ENCODE results near the gene PALLD.

Gene PALLD

DNA sequence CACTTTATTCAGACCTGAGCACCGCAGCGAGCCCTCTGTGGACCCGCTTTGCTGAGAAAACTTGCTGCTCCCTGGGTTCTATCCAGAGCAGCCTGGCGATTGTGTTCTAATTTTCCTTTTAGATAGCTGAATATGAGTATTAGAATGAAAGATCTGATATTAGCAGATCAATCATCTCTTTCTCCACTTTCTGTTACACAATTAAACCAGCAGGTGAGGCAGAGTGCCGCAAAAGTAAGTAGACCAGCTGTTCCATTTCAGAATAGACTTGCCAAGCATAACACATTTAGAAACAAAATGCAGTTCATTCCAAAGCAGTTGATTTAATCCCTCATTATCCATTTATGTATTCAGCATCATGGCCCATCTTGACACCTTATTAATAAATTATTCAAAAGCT is 58.6 kb downstream of the PALLD start:
- H3K36me3 ChIP-seq: no peaks in the 10 kb centered on the region
- TF ChIP-seq, protein P1, sequence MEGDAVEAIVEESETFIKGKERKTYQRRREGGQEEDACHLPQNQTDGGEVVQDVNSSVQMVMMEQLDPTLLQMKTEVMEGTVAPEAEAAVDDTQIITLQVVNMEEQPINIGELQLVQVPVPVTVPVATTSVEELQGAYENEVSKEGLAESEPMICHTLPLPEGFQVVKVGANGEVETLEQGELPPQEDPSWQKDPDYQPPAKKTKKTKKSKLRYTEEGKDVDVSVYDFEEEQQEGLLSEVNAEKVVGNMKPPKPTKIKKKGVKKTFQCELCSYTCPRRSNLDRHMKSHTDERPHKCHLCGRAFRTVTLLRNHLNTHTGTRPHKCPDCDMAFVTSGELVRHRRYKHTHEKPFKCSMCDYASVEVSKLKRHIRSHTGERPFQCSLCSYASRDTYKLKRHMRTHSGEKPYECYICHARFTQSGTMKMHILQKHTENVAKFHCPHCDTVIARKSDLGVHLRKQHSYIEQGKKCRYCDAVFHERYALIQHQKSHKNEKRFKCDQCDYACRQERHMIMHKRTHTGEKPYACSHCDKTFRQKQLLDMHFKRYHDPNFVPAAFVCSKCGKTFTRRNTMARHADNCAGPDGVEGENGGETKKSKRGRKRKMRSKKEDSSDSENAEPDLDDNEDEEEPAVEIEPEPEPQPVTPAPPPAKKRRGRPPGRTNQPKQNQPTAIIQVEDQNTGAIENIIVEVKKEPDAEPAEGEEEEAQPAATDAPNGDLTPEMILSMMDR (IDR thresholded peaks at IDR 0.05; ENCODE audit: low read depth, low read length): no peak
- H3K9me3 ChIP-seq (ENCODE audit: severe bottlenecking): no peaks in the 10 kb centered on the region
- H3K27ac ChIP-seq: no peak overlapping the region
- no peaks in the 10 kb centered on the region for H3K27me3 ChIP-seq (ENCODE audit: insufficient read depth, low read depth, severe bottlenecking)
- no peak overlapping the region for H3K4me3 ChIP-seq (ENCODE audit: low read depth, low read length)
- no peak for DNase-seq

DNA sequence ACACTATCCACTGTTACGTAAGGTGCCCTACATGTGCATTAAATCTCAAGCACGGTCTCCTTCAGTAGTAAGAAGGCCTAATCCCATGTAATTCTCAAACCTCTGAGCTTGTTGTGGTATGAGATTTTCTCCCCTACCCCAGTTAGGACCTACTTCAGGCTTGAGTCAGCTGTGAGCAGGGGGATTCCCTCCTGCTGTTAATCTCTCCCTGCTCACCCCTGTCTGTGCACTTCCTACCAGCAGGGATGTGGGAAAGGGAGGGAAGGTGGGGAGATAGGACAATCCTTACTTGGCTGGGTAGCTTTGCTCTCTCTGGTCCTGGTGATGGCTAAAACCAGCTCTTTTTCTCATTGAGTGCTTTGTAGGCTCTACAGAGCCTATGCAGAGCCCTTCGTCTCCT is 60.8 kb downstream of the PALLD start:
- TF ChIP-seq, protein P1 (IDR thresholded peaks at IDR 0.05; ENCODE audit: low read depth, low read length): no peak
- no peak overlapping the region for H3K4me3 ChIP-seq (ENCODE audit: low read depth, low read length)
- peak; percentile 74 for DNase-seq
- H3K36me3 ChIP-seq: no peaks in the 10 kb centered on the region
- no peak overlapping the region for H3K27ac ChIP-seq
- H3K9me3 ChIP-seq (ENCODE audit: severe bottlenecking): no peaks in the 10 kb centered on the region
- H3K27me3 ChIP-seq (ENCODE audit: insufficient read depth, low read depth, severe bottlenecking): no peaks in the 10 kb centered on the region

DNA sequence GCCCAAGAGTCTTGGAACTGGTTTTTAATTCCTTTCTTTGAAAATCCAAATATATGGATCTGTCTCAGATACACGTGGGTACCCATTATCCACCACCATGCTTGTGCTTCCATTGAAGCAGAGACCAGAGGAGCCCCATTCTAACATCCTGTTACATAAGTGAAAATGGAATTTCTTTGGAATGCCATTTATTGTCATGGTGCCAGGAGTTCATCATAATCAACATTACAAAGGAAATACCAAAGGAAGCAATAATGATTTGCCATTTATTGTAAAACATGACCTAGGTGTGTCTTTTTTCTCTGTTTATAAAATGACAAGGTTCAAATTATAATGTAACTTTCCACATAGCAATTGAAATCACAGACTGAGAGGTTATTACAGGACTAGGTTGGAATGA is 61.7 kb downstream of the PALLD start:
- TF ChIP-seq, protein P1 (IDR thresholded peaks at IDR 0.05; ENCODE audit: low read depth, low read length): no peak
- DNase-seq: no peak

DNA sequence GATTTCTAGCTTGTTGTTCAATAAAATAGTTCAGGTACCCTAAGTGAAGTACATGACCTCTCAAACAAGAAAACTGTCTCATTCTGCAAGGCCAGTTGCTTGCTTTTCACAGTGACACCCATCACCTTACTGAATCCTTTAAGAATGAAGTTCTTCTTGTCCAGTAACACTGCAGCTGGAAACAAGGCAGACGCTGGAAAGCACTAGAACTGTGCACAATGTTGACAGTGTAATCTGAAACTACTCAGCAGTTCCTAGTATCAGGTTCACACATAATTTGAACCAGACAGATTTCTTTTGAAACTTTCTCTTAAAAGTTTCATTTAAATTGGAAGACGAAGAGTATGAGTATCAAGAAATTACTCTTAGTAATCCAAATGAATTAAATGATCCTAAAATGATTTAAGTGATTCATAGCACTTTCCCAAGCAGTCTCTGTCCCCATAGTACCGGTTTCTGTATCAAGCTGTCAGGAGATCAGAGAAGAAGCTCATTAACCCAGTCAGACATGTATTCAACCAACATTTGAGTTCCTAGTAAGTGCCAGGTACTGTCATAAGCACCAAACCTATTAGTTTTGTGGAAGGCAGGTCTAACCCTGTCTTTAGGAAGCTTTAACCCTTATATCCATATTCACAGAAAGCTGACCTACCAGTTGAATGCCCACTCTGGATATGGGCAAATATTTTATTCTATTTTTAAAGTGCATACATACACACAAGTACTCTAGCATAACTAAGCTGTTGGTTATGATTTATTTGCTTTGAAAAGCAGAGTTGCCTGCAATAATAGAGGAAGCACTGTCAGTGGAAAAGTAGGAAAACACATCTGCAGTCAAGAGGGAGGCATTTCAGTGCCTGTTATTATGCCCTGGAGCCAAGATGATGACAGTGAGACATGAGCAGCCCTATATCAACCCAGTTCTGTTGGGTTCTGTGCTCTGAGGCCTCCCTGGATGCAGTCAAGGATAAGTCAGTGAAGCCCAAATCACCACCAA is 63.6 kb downstream of the PALLD start:
- Histone ChIP-seq H3K9me3 (ENCODE audit: severe bottlenecking) (no peaks in the 10 kb centered on the region), H3K4me3 (ENCODE audit: low read depth, low read length) (no peak overlapping the region), H3K36me3 (no peaks in the 10 kb centered on the region), H3K27ac (no peak overlapping the region), H3K27me3 (ENCODE audit: insufficient read depth, low read depth, severe bottlenecking) (no peaks in the 10 kb centered on the region)
- TF ChIP-seq, protein P1 (IDR thresholded peaks at IDR 0.05; ENCODE audit: low read depth, low read length): no peak
- no peak for DNase-seq

More for the DNA sequence above, 61.7 kb downstream of the PALLD start:
- no peaks in the 10 kb centered on the region for H3K36me3 ChIP-seq
- H3K27me3 ChIP-seq (ENCODE audit: insufficient read depth, low read depth, severe bottlenecking): no peaks in the 10 kb centered on the region
- H3K27ac ChIP-seq: no peak overlapping the region
- H3K4me3 ChIP-seq (ENCODE audit: low read depth, low read length): no peak overlapping the region
- no peaks in the 10 kb centered on the region for H3K9me3 ChIP-seq (ENCODE audit: severe bottlenecking)

DNA sequence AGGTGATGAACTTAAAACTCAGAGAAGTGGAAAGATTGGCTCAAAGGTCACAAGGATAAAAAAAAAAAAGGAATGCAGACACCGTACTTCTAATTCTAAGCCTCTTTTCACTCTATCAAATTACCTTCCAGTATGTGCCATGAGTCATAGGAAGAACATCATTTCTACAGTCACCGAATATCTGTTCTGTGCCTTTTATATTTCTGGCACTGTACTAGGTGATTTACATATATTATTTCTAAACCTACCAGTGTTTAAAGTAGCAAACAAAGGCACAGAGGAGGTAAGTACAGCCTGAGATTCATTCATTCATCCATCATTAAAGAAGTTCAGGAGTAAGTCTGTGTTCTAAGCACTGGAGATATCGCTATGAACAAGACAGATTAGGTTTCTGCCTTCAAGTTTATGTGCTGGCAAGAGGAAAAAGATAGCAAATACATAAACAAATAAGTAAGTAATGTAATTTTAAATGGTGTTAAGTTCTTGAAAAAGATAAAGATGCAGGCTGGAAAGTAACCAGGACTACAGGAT is 65.3 kb downstream of the PALLD start:
- Histone ChIP-seq H3K27ac (no peak overlapping the region), H3K27me3 (ENCODE audit: insufficient read depth, low read depth, severe bottlenecking) (no peaks in the 10 kb centered on the region), H3K9me3 (ENCODE audit: severe bottlenecking) (no peaks in the 10 kb centered on the region), H3K4me3 (ENCODE audit: low read depth, low read length) (no peak overlapping the region), H3K36me3 (no peaks in the 10 kb centered on the region)
- DNase-seq: no peak
- TF ChIP-seq, protein P1 (IDR thresholded peaks at IDR 0.05; ENCODE audit: low read depth, low read length): no peak

Measured in WERI-Rb-1 (cell line).